Fibroblast of villous mesenchyme (primary cell): ENCODE measurements around the gene CRKL. TPM values are rescaled to one million over a fixed set of nuclear protein-coding genes. Genes with fewer than 3 reads are reported as not detected.
"Not testable (repeated sequence)": the region's sequence is repeated elsewhere in the genome, so short reads cannot be mapped to it uniquely, and the experiment has no call there.

Source experiments
- DNase-seq: peaks from one replicate; pipeline ENCODE4 v3.0.0-alpha.2; 2010; ENCODE audit warnings: low read depth
- H3K4me3 ChIP-seq: 2 replicates; pipeline ENCODE4 v1.5.1; 2011; ENCODE audit warnings: low read depth, mild to moderate bottlenecking, low read length
- total RNA-seq: library from RNA; depleted of rRNA; stranded (reverse); fragments of >200 nt; gene quantifications from 2 replicates; pipeline ENCODE4 v1.2.3, GENCODE V29; 2012
- TF ChIP-seq, protein P1 (sequence below): IDR thresholded peaks from 2 replicates; pipeline ENCODE4 v1.5.1; 2012; ENCODE audit warnings: low read depth, mild to moderate bottlenecking, low read length; ENCODE audit not compliant: insufficient read depth

The CRKL gene
- total RNA-seq, 1 donor = 57.4 TPM

DNA sequence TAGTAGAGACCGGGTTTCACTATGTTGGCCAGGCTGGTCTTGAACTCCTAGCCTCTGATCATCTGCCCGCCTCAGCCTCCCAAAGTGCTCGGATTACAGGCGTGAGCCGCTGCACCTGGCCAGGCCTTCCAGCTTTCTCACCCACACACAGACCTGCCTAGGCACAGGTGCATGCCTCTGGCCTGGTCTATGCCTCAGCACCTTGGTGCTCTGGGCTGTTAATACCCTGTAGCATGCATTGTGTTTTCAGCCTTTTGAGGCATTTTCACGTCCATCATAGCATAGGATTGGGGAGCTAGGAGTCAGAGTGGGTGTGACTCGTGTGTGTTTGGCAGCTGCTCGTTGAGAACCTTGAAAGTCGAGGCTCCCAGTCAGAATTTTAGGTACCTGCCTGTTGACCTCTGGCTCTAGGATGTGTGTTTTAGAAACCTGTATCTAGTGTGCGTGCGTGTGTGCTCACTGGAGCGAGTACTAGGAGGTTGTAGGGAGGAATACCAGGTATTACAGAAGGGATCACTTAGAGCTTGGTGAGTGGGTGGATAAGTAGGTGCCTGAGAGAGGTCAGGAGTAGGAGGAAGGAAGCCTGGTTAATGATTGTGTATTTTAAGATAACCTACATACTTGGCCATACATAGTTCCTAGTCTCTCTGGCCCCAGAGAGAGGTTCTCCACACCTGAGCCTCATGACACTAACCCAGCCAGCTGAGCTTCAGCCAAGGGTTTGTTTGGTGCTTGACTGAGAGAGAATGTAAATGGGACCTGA, 20.0 kb downstream of the CRKL start:
- DNase-seq = no peak
- TF ChIP-seq, protein P1, sequence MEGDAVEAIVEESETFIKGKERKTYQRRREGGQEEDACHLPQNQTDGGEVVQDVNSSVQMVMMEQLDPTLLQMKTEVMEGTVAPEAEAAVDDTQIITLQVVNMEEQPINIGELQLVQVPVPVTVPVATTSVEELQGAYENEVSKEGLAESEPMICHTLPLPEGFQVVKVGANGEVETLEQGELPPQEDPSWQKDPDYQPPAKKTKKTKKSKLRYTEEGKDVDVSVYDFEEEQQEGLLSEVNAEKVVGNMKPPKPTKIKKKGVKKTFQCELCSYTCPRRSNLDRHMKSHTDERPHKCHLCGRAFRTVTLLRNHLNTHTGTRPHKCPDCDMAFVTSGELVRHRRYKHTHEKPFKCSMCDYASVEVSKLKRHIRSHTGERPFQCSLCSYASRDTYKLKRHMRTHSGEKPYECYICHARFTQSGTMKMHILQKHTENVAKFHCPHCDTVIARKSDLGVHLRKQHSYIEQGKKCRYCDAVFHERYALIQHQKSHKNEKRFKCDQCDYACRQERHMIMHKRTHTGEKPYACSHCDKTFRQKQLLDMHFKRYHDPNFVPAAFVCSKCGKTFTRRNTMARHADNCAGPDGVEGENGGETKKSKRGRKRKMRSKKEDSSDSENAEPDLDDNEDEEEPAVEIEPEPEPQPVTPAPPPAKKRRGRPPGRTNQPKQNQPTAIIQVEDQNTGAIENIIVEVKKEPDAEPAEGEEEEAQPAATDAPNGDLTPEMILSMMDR = no peak
- no peak overlapping the region for H3K4me3 ChIP-seq

DNA sequence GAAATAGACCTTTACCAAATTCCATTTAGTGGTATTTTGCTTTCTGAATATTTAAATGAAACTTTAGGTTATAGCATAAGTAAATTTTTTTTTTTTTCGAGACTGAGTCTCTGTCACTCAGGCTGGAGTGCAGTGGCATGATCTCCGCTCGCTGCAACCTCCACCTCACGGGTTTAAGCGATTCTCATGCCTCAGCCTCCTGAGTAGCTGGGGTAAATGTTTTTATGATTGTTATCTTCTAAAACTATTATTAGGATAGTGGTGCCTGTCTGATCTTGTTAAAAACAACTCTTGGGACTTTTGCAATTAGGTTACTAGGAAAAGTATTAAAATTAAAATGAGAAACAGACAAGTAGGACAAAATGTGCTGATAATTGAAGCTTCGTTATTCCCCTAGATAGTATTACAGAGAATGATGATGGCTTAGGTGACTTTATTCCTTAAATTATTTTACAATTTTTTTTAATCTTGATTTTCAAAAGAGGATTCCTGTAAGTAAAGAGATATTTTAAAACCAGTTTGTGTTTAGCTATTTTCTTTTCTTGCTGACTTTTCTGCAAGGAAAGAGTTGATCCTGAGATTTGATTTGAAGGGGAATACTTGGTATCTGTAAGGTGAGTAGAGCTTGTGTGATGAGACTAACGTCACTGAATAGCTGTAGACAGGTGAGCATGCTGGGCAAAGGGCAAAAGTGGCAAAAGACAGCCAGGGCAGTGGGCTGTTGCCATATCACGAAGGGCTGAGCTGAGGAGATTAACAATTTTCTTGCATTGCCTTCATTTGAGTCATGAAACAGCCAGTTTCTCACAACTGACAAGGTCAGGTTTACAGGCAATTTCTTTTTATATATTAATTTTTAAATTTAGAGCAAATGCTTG, 20.8 kb downstream of the CRKL start:
- TF ChIP-seq, protein P1 = no peak
- DNase-seq = no peak
- no peak overlapping the region for H3K4me3 ChIP-seq

DNA sequence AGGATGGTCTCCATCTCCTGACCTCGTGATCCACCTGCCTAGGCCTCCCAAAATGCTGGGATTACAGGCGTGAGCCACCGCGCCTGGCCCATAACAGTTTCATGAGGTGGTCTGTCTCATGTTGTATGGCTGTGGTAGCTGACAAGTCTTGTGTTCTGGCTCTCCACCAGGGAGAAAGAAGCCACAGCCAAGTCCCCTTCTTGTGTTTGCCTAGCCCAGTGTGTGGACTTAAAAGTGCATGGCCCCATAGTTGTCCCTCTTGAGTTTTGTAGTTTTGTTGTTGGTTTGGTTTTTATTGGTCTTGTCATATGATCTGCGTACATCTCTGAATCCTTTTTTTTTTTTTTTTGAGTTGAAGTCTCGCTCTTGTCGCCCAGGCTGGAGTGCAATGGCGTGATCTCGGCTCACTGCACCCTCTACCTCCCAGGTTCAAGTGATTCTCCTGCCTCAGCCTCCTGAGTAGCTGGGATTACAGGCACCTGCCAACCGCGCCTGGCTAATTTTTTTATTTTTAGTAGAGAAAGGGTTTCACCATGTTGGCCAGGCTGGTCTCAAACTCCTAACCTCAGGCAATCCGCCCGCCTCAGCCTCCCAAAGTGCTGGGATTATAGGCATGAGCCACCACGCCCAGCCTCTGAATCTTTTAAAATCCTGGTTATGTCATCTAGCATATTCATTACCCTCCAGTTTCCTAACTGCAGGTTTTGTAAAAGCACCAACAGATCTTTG, 22.4 kb downstream of the CRKL start:
- H3K4me3 ChIP-seq, DNase-seq: not testable (repeated sequence)

DNA sequence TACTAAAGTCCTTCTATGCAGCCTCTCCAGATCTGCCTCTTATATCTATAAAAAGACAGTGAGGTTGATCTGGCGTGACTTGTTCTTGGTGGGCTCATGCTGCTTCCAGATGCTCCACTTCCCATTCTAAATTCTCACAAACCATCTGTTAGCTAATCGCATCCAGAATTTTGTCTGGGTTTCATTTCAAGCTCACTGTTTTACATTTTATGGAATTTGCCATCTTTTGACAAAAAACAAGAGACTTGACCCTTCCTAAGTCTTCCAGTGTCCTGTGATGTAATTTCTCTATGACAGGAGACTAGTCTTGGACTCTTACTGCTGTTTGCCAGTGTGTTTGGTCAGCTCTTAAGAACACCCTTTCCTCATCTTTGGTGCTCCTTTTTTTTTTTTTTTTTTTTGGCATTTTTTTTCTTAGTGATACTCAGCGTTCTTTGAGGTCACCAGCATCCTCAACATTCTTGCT, 23.0 kb downstream of the CRKL start:
- TF ChIP-seq, protein P1 = no peak
- no peak overlapping the region for H3K4me3 ChIP-seq
- peak; percentile 72 for DNase-seq

DNA sequence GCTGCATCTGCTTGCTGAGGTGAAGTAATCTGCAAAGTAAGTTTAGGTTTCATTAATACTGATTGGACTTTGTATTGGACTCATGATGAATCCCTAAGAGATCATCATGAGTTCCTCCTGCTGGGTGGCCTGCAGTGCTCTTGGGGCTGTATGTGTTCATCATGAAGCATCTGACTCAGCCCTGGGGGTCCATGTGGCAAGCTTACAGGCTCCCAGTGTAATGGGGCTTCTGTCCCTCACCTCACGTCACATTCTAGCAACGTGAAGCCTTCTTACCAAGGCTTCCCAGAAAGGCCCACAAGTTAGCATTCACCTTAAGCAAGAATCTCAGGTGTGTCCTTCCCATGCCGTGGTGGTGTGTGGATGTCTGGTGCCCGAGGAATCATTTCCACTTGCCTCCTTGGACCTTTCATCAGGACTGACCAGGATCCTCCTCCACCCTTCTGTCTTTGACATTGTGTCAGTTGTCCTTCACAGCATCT, 23.7 kb downstream of the CRKL start:
- DNase-seq = no peak
- TF ChIP-seq, protein P1 = no peak
- no peak overlapping the region for H3K4me3 ChIP-seq

DNA sequence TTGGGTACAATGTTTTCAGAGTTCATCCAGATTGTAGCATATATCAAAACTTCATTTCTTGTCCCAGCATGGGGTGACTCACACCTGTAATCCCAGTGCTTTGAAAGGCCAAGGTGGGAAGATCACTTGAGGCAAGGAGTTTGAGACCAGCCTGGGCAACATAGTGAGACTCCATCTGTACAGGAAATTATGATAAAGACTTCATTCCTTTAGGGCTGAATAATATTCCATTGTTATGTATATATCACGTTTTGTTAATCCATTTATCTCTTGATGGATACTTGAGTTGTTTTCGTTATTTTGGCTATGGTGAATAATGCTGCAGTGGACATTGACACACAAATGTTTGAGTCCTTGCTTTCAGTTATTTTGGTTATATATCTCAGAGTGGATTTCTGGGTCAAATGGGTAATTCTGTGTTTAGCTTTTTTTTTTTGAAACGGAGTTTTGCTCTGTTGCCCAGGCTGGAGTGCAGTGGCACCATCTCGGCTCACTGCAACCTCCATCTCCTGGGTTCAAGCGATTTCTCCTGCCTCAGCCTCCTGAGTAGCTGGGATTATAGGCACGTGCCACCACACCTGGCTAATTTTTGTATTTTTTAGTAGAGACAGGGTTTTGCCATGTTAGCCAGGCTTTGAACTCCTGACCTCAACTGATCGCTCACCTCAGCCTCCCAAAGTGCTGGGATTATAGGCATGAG, 25.1 kb downstream of the CRKL start:
- H3K4me3 ChIP-seq, DNase-seq: not testable (repeated sequence)
